Liver (tissue), 9 donors: Measurements from ENCODE around the gene CLEC17A. TPM values are rescaled to one million over a fixed set of nuclear protein-coding genes. Genes with fewer than 3 reads are reported as not detected.
"Not testable (repeated sequence)": the region's sequence is repeated elsewhere in the genome, so short reads cannot be mapped to it uniquely, and the experiment has no call there.

Experiments used
- DNase-seq: peaks from one replicate; pipeline ENCODE4 v3.0.0-alpha.2; 2017; ENCODE audit warnings: low spot score
- H3K27ac ChIP-seq, 2 donors: one replicate each; pipeline ENCODE4 v1.7.0; 2013; ENCODE audit warnings: inconsistent platforms in 2 of 2, low read length in 2 of 2, control low read depth in 1 of 2, low read depth in 1 of 2, mild to moderate bottlenecking in 1 of 2
- H3K27me3 ChIP-seq, 4 donors: one replicate each; pipeline versions ENCODE4 v1.6.1 to v1.7.0; 2013; ENCODE audit warnings: low read length in 3 of 4, inconsistent platforms in 1 of 4, mild to moderate bottlenecking in 1 of 4, moderate library complexity in 1 of 4; ENCODE audit not compliant: control insufficient read depth in 4 of 4, insufficient read depth in 4 of 4
- H3K36me3 ChIP-seq, 4 donors: one replicate each; pipeline versions ENCODE4 v1.6.1 to v1.7.0; 2013; ENCODE audit warnings: low read length in 3 of 4, mild to moderate bottlenecking in 3 of 4, low read depth in 1 of 4, moderate library complexity in 1 of 4; ENCODE audit not compliant: control insufficient read depth in 4 of 4, insufficient read depth in 3 of 4
- H3K4me1 ChIP-seq, 4 donors: one replicate each; pipeline versions ENCODE4 v1.6.1 to v1.7.0; 2013; ENCODE audit warnings: low read length in 3 of 4, mild to moderate bottlenecking in 3 of 4, moderate library complexity in 1 of 4; ENCODE audit not compliant: control insufficient read depth in 4 of 4, insufficient read depth in 4 of 4
- H3K4me3 ChIP-seq, 3 donors: one replicate each; pipeline versions ENCODE4 v1.6.1 to v1.7.0; 2013; ENCODE audit warnings: low read length in 3 of 3, control low read depth in 1 of 3, low read depth in 1 of 3, mild to moderate bottlenecking in 1 of 3
- H3K9ac ChIP-seq, 2 donors: one replicate each; pipeline ENCODE4 v1.7.0; 2013; ENCODE audit warnings: low read length in 2 of 2, mild to moderate bottlenecking in 2 of 2, moderate library complexity in 2 of 2, control low read depth in 1 of 2, low read depth in 1 of 2
- H3K9me3 ChIP-seq, 4 donors: one replicate each; pipeline versions ENCODE4 v1.6.1 to v1.7.0; 2013; ENCODE audit warnings: low read length in 3 of 4; ENCODE audit not compliant: control insufficient read depth in 4 of 4
- CTCF ChIP-seq: fragments of 150-350 bp; IDR thresholded peaks from 2 replicates; pipeline ENCODE4 v1.5.1; 2017; ENCODE audit warnings: improper control_type of control experiment, low read depth, low read length; ENCODE audit not compliant: missing input control
- EGR1 ChIP-seq, 2 donors: IDR thresholded peaks; 2 replicates each; pipeline ENCODE4 v1.6.1; 2016 to 2018; ENCODE audit warnings: antibody characterized with exemption in 2 of 2, low read depth in 2 of 2
- FOXA1 ChIP-seq: IDR thresholded peaks from 2 replicates; pipeline ENCODE4 v1.6.1; 2016; ENCODE audit warnings: antibody characterized with exemption
- FOXA2 ChIP-seq: IDR thresholded peaks from 2 replicates; pipeline ENCODE4 v1.6.1; 2016; ENCODE audit warnings: antibody characterized with exemption
- GABPA ChIP-seq, 2 donors: IDR thresholded peaks in 1 of 2; conservative IDR thresholded peaks in 1 of 2; 2 replicates each; pipeline ENCODE4 v1.6.1; 2016; ENCODE audit warnings: antibody characterized with exemption in 2 of 2, mild to moderate bottlenecking in 1 of 2, moderate library complexity in 1 of 2
- HNF4A ChIP-seq, 2 donors: conservative IDR thresholded peaks; 2 replicates each; pipeline ENCODE4 v1.6.1; 2016; ENCODE audit warnings: antibody characterized with exemption in 2 of 2, mild to moderate bottlenecking in 2 of 2
- HNF4G ChIP-seq: IDR thresholded peaks from 2 replicates; pipeline ENCODE4 v1.6.1; 2016; ENCODE audit warnings: antibody characterized with exemption
- JUND ChIP-seq, 2 donors: IDR thresholded peaks; 2 replicates each; pipeline ENCODE4 v1.6.1; 2016; ENCODE audit warnings: antibody characterized with exemption in 2 of 2
- NR2F2 ChIP-seq: IDR thresholded peaks from 2 replicates; pipeline ENCODE4 v1.6.1; 2016; ENCODE audit warnings: antibody characterized with exemption
- RAD21 ChIP-seq, 2 donors: IDR thresholded peaks; 2 replicates each; pipeline ENCODE4 v1.6.1; 2016; ENCODE audit warnings: antibody characterized with exemption in 2 of 2, mild to moderate bottlenecking in 2 of 2
- REST ChIP-seq: IDR thresholded peaks from 2 replicates; pipeline ENCODE4 v1.6.1; 2016; ENCODE audit warnings: antibody characterized with exemption, mild to moderate bottlenecking
- RXRA ChIP-seq, 2 donors: IDR thresholded peaks; 2 replicates each; pipeline ENCODE4 v1.6.1; 2017 to 2018; ENCODE audit warnings: antibody characterized with exemption in 2 of 2, mild to moderate bottlenecking in 1 of 2
- SP1 ChIP-seq: IDR thresholded peaks from 2 replicates; pipeline ENCODE4 v1.6.1; 2018; ENCODE audit warnings: antibody characterized with exemption, mild to moderate bottlenecking
- TAF1 ChIP-seq: conservative IDR thresholded peaks from 2 replicates; pipeline ENCODE4 v1.6.1; 2016; ENCODE audit warnings: antibody characterized with exemption, mild to moderate bottlenecking
- WGBS: extraction: QIAGEN DNeasy Blood & Tissue Kit; methylation state at CpG from one replicate; pipeline ENCODE4 v1.1.7; 2013; 5-methylcytosine and 5-hydroxymethylcytosine counted together
- polyA plus RNA-seq, 2 donors: library from polyadenylated mRNA; stranded (reverse) in 1 of 2; unstranded in 1 of 2; fragments of 200-250 nt in 1 of 2; fragments of >200 nt in 1 of 2; fragmentation: Nextera tagmentation in 1 of 2; extraction: Ambion mirVana in 1 of 2; gene quantifications; one replicate each; pipeline versions ENCODE4 v1.2.1 to v1.2.3, GENCODE V29; 2013 to 2015
- total RNA-seq, 2 donors: library from RNA; depleted of rRNA; stranded (reverse); fragments of >200 nt; gene quantifications; one replicate each; pipeline ENCODE4 v1.2.3, GENCODE V29; 2014
- TF ChIP-seq, protein P1 (sequence below): IDR thresholded peaks from 2 replicates; pipeline ENCODE4 v1.6.1; 2016; ENCODE audit warnings: antibody characterized with exemption
- TF ChIP-seq, protein P2 (sequence below): IDR thresholded peaks from 2 replicates; pipeline ENCODE4 v1.6.1; 2016; ENCODE audit warnings: antibody characterized with exemption
- donor health status: healthy.
- donor health status: healthy.
- donor health status: healthy.
- donor health status: healthy.
- donor health status: healthy.

The CLEC17A gene
- total and polyA plus RNA-seq, 4 donors, result 0.22 to 0.28 TPM; not detected in 2

GRCh38 chr19:14619404-14619803 lies 36.5 kb downstream of the CLEC17A start:
- no peak for DNase-seq
- Histone ChIP-seq H3K4me3 (no peak overlapping the region), H3K27me3 (no peaks in the 10 kb centered on the region), H3K4me1 (no peaks in the 10 kb centered on the region), H3K9ac (no peak overlapping the region), H3K27ac (no peak overlapping the region), H3K9me3 (peaks cover 2 to 14% (median 4%) of the 10 kb centered on the region in 4 donors), H3K36me3 (no peaks in the 10 kb centered on the region)
- TF ChIP-seq SP1, result no peak
- TF ChIP-seq REST, result no peak
- TF ChIP-seq, protein P1, sequence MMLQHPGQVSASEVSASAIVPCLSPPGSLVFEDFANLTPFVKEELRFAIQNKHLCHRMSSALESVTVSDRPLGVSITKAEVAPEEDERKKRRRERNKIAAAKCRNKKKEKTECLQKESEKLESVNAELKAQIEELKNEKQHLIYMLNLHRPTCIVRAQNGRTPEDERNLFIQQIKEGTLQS, result no peak
- no peak for TF ChIP-seq HNF4A (conservative IDR thresholded peaks at IDR 0.05)
- no peak for TF ChIP-seq FOXA1
- no peak for TF ChIP-seq NR2F2
- TF ChIP-seq EGR1 (IDR thresholded peaks at IDR 0.05; ENCODE audit: low read depth in 2 of 2), result no peak

- H3K36me3 ChIP-seq, H3K4me3 ChIP-seq, H3K27me3 ChIP-seq, H3K4me1 ChIP-seq, H3K9ac ChIP-seq, H3K27ac ChIP-seq, DNase-seq: not testable (repeated sequence)
- 75% methylated on average over 6 of the region's 6 CpGs for WGBS
- peaks cover 2 to 12% (median 7%) of the 10 kb centered on the region in 4 donors for H3K9me3 ChIP-seq
These were observed 41.6 kb downstream of the CLEC17A start for GRCh38 chr19:14624491-14624890.

DNA sequence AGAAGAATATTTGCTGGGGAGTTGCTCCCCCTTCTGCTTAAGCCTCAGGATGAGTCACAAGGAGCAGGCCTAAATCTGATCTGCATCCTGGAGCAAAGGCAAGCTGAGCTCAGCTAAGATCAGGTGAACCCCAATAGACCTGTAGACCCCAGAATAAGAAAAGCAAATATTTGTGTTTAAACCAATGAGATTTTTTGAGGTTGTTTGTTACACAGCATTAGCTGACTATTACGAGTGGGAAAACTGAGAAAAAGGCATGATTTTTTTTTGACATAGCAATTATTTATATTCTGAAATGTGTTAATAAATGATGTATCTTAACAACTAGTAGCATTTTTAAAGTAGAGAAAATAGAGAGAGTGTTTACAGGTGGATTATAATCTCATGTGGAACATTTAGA lies 46.7 kb downstream of the CLEC17A start:
- no peaks in the 10 kb centered on the region for H3K36me3 ChIP-seq
- no peak for TF ChIP-seq TAF1
- TF ChIP-seq RXRA (IDR thresholded peaks at IDR 0.05), result no peak
- TF ChIP-seq JUND (IDR thresholded peaks at IDR 0.05), result no peak
- TF ChIP-seq NR2F2, result no peak
- TF ChIP-seq CTCF, result no peak
- no peak for TF ChIP-seq FOXA1
- no peak for TF ChIP-seq REST
- TF ChIP-seq, protein P1, result no peak
- no peak for TF ChIP-seq EGR1 (IDR thresholded peaks at IDR 0.05; ENCODE audit: low read depth in 2 of 2)
- no peak for TF ChIP-seq GABPA (IDR thresholded peaks at IDR 0.05 in 1 of 2, conservative IDR thresholded peaks at IDR 0.05 in 1 of 2)
- TF ChIP-seq SP1, result no peak
- no peak for TF ChIP-seq HNF4A (conservative IDR thresholded peaks at IDR 0.05)
- TF ChIP-seq, protein P2, sequence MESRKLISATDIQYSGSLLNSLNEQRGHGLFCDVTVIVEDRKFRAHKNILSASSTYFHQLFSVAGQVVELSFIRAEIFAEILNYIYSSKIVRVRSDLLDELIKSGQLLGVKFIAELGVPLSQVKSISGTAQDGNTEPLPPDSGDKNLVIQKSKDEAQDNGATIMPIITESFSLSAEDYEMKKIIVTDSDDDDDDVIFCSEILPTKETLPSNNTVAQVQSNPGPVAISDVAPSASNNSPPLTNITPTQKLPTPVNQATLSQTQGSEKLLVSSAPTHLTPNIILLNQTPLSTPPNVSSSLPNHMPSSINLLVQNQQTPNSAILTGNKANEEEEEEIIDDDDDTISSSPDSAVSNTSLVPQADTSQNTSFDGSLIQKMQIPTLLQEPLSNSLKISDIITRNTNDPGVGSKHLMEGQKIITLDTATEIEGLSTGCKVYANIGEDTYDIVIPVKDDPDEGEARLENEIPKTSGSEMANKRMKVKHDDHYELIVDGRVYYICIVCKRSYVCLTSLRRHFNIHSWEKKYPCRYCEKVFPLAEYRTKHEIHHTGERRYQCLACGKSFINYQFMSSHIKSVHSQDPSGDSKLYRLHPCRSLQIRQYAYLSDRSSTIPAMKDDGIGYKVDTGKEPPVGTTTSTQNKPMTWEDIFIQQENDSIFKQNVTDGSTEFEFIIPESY, result no peak
- TF ChIP-seq RAD21 (IDR thresholded peaks at IDR 0.05), result no peak
- TF ChIP-seq HNF4G, result no peak
- no peak for TF ChIP-seq FOXA2
- no peak overlapping the region for H3K27ac ChIP-seq
- no peak overlapping the region for H3K9ac ChIP-seq
- DNase-seq, result no peak
- 77% methylated on average over 1 of the region's 1 CpG for WGBS
- H3K4me1 ChIP-seq, result no peaks in the 10 kb centered on the region
- peaks cover 0 to 3% (median 0%) of the 10 kb centered on the region in 4 donors for H3K27me3 ChIP-seq
- peaks cover 4 to 13% (median 7%) of the 10 kb centered on the region in 4 donors for H3K9me3 ChIP-seq
- H3K4me3 ChIP-seq, result no peak overlapping the region
